ENCODE data around the gene BTNL9. TPM values are rescaled to one million over a fixed set of nuclear protein-coding genes. Genes with fewer than 3 reads are reported as not detected.
A peak's percentile ranks its signal among the peaks of the same experiment; 100 is the strongest.

The BTNL9 gene
- total and polyA plus RNA-seq, 9 of the 15 experiments (the other 6 are each of a cell fraction or from before 2014, with no cell fraction given) = 3.7 to 86.7 (median 29.4) TPM

- H2AFZ ChIP-seq (ENCODE audit: low read depth, low read length) = peak overlapping the region; percentile 92
- peak overlapping the region; percentile 78 to 87 for H3K9ac ChIP-seq (ENCODE audit: insufficient read depth in 1 of 2, low read depth in 2 of 2, low read length in 2 of 2)
- no peaks in the 10 kb centered on the region for H3K9me1 ChIP-seq (ENCODE audit: control insufficient read depth, insufficient read depth, low read length)
- in situ Hi-C loops (cut with MboI) = no loop called here
- peak in 1 of 4 experiments; percentile 55 for DNase-seq (ENCODE audit: extremely low read depth in 1 of 4, low spot score in 3 of 4)
- WGBS (ENCODE audit: insufficient coverage, low coverage, missing lambda C conversion rate) = 1% methylated on average over 11 of the region's 11 CpGs
- TSS peak; percentile 86 for BruUV-seq (replicated peaks)
- ChIA-PET CTCF (ENCODE audit: low intra/inter-chr PET ratio) (no interaction called here), POLR2A (interaction anchor here (0.6 to 1.7 kb wide), 8 partner anchors 10 to 179 kb away, joined by 3 to 10 read pairs (median 4); partner anchors contain the start of gene BTNL9)
- intact Hi-C loops (cut with micrococcal nuclease) = loop anchor here (2.0 to 10.0 kb wide), 3 partner anchors 25 to 223 kb away; partner anchors contain the start of gene MGAT1
- no peaks in the 10 kb centered on the region for H3K36me3 ChIP-seq (ENCODE audit: control insufficient read depth, insufficient read depth, low read length)
- peaks cover 8 to 9% of the 10 kb centered on the region in 2 experiments; a peak in 4 of 5 replicates for H3K4me1 ChIP-seq (replicated peaks in 1 of 2; ENCODE audit: control insufficient read depth in 2 of 2, insufficient read depth in 2 of 2, low read length in 2 of 2)
- H3K27ac ChIP-seq (ENCODE audit: extremely low read depth, low read depth, low read length) = peak overlapping the region; percentile 84
- no peak for FAIRE-seq
- peak overlapping the region; percentile 89 for H3K4me2 ChIP-seq (ENCODE audit: insufficient read depth, low read length)
- H3K79me2 ChIP-seq (ENCODE audit: control insufficient read depth, insufficient read depth, low read length) = peaks cover 22% of the 10 kb centered on the region
- no peaks in the 10 kb centered on the region for H4K20me1 ChIP-seq (replicated peaks; ENCODE audit: control insufficient read depth, insufficient read depth, low read length)
- no peaks in the 10 kb centered on the region for H3K27me3 ChIP-seq (ENCODE audit: control insufficient read depth in 2 of 2, insufficient read depth in 2 of 2, low read length in 2 of 2)
- peak; percentile 87 for ATAC-seq
- 0 out of 2 replicates have a peak, but pooled peaks cover 4% of the 10 kb centered on the region for H3K9me3 ChIP-seq (replicated peaks; ENCODE audit: control insufficient read depth, insufficient read depth, low read depth, low read length)
- peak overlapping the region; percentile 48 for H3K4me3 ChIP-seq
- TF ChIP-seq CTBP1 (IDR thresholded peaks at IDR 0.05; ENCODE audit: borderline replicate concordance) (no peak), VEZF1 (CRISPR knock-in tag; IDR thresholded peaks at IDR 0.05) (no peak), NR2C1 (IDR thresholded peaks at IDR 0.05) (peak; percentile 18; the same call in 1 of the 2 replicates), NR2C1 (tag; IDR thresholded peaks at IDR 0.05) (no peak), SLC30A9 (CRISPR knock-in tag; IDR thresholded peaks at IDR 0.05) (no peak), FOXJ2 (tag; IDR thresholded peaks at IDR 0.05) (0 out of 2 replicates have a peak, but pooled peaks have one; percentile 6)
- TF ChIP-seq, protein P1, sequence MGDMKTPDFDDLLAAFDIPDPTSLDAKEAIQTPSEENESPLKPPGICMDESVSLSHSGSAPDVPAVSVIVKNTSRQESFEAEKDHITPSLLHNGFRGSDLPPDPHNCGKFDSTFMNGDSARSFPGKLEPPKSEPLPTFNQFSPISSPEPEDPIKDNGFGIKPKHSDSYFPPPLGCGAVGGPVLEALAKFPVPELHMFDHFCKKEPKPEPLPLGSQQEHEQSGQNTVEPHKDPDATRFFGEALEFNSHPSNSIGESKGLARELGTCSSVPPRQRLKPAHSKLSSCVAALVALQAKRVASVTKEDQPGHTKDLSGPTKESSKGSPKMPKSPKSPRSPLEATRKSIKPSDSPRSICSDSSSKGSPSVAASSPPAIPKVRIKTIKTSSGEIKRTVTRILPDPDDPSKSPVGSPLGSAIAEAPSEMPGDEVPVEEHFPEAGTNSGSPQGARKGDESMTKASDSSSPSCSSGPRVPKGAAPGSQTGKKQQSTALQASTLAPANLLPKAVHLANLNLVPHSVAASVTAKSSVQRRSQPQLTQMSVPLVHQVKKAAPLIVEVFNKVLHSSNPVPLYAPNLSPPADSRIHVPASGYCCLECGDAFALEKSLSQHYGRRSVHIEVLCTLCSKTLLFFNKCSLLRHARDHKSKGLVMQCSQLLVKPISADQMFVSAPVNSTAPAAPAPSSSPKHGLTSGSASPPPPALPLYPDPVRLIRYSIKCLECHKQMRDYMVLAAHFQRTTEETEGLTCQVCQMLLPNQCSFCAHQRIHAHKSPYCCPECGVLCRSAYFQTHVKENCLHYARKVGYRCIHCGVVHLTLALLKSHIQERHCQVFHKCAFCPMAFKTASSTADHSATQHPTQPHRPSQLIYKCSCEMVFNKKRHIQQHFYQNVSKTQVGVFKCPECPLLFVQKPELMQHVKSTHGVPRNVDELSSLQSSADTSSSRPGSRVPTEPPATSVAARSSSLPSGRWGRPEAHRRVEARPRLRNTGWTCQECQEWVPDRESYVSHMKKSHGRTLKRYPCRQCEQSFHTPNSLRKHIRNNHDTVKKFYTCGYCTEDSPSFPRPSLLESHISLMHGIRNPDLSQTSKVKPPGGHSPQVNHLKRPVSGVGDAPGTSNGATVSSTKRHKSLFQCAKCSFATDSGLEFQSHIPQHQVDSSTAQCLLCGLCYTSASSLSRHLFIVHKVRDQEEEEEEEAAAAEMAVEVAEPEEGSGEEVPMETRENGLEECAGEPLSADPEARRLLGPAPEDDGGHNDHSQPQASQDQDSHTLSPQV (IDR thresholded peaks at IDR 0.05) = peak; percentile 38; the same call in 1 of the 2 replicates
- TF ChIP-seq, protein P2, sequence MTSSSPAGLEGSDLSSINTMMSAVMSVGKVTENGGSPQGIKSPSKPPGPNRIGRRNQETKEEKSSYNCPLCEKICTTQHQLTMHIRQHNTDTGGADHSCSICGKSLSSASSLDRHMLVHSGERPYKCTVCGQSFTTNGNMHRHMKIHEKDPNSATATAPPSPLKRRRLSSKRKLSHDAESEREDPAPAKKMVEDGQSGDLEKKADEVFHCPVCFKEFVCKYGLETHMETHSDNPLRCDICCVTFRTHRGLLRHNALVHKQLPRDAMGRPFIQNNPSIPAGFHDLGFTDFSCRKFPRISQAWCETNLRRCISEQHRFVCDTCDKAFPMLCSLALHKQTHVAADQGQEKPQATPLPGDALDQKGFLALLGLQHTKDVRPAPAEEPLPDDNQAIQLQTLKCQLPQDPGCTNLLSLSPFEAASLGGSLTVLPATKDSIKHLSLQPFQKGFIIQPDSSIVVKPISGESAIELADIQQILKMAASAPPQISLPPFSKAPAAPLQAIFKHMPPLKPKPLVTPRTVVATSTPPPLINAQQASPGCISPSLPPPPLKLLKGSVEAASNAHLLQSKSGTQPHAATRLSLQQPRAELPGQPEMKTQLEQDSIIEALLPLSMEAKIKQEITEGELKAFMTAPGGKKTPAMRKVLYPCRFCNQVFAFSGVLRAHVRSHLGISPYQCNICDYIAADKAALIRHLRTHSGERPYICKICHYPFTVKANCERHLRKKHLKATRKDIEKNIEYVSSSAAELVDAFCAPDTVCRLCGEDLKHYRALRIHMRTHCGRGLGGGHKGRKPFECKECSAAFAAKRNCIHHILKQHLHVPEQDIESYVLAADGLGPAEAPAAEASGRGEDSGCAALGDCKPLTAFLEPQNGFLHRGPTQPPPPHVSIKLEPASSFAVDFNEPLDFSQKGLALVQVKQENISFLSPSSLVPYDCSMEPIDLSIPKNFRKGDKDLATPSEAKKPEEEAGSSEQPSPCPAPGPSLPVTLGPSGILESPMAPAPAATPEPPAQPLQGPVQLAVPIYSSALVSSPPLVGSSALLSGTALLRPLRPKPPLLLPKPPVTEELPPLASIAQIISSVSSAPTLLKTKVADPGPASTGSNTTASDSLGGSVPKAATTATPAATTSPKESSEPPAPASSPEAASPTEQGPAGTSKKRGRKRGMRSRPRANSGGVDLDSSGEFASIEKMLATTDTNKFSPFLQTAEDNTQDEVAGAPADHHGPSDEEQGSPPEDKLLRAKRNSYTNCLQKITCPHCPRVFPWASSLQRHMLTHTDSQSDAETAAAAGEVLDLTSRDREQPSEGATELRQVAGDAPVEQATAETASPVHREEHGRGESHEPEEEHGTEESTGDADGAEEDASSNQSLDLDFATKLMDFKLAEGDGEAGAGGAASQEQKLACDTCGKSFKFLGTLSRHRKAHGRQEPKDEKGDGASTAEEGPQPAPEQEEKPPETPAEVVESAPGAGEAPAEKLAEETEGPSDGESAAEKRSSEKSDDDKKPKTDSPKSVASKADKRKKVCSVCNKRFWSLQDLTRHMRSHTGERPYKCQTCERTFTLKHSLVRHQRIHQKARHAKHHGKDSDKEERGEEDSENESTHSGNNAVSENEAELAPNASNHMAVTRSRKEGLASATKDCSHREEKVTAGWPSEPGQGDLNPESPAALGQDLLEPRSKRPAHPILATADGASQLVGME (CRISPR knock-in tag; IDR thresholded peaks at IDR 0.05) = no peak; the same call in 1 of the 2 replicates
- TF ChIP-seq, protein P3, sequence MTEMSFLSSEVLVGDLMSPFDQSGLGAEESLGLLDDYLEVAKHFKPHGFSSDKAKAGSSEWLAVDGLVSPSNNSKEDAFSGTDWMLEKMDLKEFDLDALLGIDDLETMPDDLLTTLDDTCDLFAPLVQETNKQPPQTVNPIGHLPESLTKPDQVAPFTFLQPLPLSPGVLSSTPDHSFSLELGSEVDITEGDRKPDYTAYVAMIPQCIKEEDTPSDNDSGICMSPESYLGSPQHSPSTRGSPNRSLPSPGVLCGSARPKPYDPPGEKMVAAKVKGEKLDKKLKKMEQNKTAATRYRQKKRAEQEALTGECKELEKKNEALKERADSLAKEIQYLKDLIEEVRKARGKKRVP (CRISPR knock-in tag; IDR thresholded peaks at IDR 0.05) = no peak
Observed at GRCh38 chr5:181027452-181028031, 12.5 kb upstream of the BTNL9 start.
